B cell (primary cell): ENCODE results near the gene DMXL2. TPM values are rescaled to one million over a fixed set of nuclear protein-coding genes. Genes with fewer than 3 reads are reported as not detected.
A peak's percentile ranks its signal among the peaks of the same experiment; 100 is the strongest.

Source experiments
- ATAC-seq: fragments of 200-7000 bp; cut with Tn5 transposase; one replicate; pipeline ENCODE4 v1.10.0; 2021; ENCODE audit warnings: low read depth, mild to moderate bottlenecking, moderate number of reproducible peaks, moderate library complexity
- CTCF ChIA-PET: fragments of 350-600 bp; sonication (Branson Sonifier 250); formaldehyde crosslinking; loops from one replicate; lab custom pipeline; 2021; ENCODE audit warnings: antibody characterized with exemption, inconsistent platforms; lab: Charles Lee
- POLR2A ChIA-PET: fragments of 350-600 bp; sonication (Branson Sonifier 250); formaldehyde crosslinking; loops from one replicate; lab custom pipeline; 2021; ENCODE audit warnings: antibody characterized with exemption; lab: Charles Lee
- DNase-seq: peaks from one replicate; pipeline ENCODE4 v3.0.0; 2013
- H2AFZ ChIP-seq: 2 replicates; pipeline ENCODE4 v1.6.1; 2012; ENCODE audit warnings: mild to moderate bottlenecking, low read depth, low read length; ENCODE audit not compliant: insufficient read depth, poor library complexity, severe bottlenecking
- H3K27ac ChIP-seq, 2 donors: 1 replicate in 1 of 2; 2 replicates in 1 of 2; pipeline ENCODE4 v1.5.1; 2012 to 2013; ENCODE audit warnings: low read length in 2 of 2, mild to moderate bottlenecking in 2 of 2, moderate library complexity in 1 of 2
- H3K27me3 ChIP-seq, 4 experiments: fragments of 200-600 bp in 1 of 4; sonication (generic) in 1 of 4; replicated peaks in 1 of 4; 1 replicate in 2 of 4; 2 replicates in 2 of 4; pipeline versions ENCODE4 v1.6.1 to v1.7.0; 2013 to 2016; ENCODE audit warnings: low read length in 3 of 4, mild to moderate bottlenecking in 2 of 4, mixed read lengths in 1 of 4, moderate library complexity in 1 of 4; ENCODE audit not compliant: insufficient read depth in 4 of 4, control insufficient read depth in 3 of 4; ENCODE audit errors: control extremely low read depth in 1 of 4
- H3K36me3 ChIP-seq, 2 experiments: replicated peaks in 1 of 2; 1 replicate in 1 of 2; 2 replicates in 1 of 2; pipeline versions ENCODE4 v1.6.1 to v1.7.1; 2013; ENCODE audit warnings: low read length in 1 of 2; ENCODE audit not compliant: insufficient read depth in 2 of 2, control insufficient read depth in 1 of 2; ENCODE audit errors: control extremely low read depth in 1 of 2, extremely low read depth in 1 of 2
- H3K4me1 ChIP-seq, 2 donors: fragments of 200-600 bp in 1 of 2; sonication (generic) in 1 of 2; 1 replicate in 1 of 2; 2 replicates in 1 of 2; pipeline versions ENCODE4 v1.5.1 to v1.6.1; 2013 to 2017; ENCODE audit warnings: low read length in 2 of 2; ENCODE audit not compliant: control insufficient read depth in 2 of 2, insufficient read depth in 2 of 2
- H3K4me2 ChIP-seq: replicated peaks from 2 replicates; pipeline ENCODE3; 2012; ENCODE audit warnings: mild to moderate bottlenecking, low read depth, low read length; ENCODE audit not compliant: poor library complexity, severe bottlenecking
- H3K4me3 ChIP-seq, 5 experiments: fragments of 200-600 bp in 1 of 5; sonication (generic) in 1 of 5; 1 replicate in 3 of 5; 2 replicates in 2 of 5; pipeline versions ENCODE4 v1.5.1 to v1.7.0; 2011 to 2016; ENCODE audit warnings: low read length in 4 of 5, mild to moderate bottlenecking in 4 of 5, low read depth in 2 of 5, control low read depth in 1 of 5, moderate library complexity in 1 of 5; ENCODE audit not compliant: insufficient read depth in 1 of 5; ENCODE audit errors: control extremely low read depth in 1 of 5, extremely low read depth in 1 of 5
- H3K79me2 ChIP-seq: fragments of 200-600 bp; sonication (generic); one replicate; pipeline ENCODE4 v1.6.0; 2016; ENCODE audit warnings: low read length; ENCODE audit not compliant: control insufficient read depth, insufficient read depth
- H3K9ac ChIP-seq: fragments of 200-600 bp; sonication (generic); 2 replicates; pipeline ENCODE4 v1.6.1; 2017; ENCODE audit warnings: mild to moderate bottlenecking, low read length, moderate library complexity
- H3K9me3 ChIP-seq, 3 donors: one replicate each; pipeline versions ENCODE4 v1.6.1 to v1.7.1; 2013; ENCODE audit warnings: low read length in 2 of 3; ENCODE audit not compliant: control insufficient read depth in 2 of 3, insufficient read depth in 1 of 3; ENCODE audit errors: control extremely low read depth in 1 of 3
- H4K20me1 ChIP-seq: 2 replicates; pipeline ENCODE4 v1.6.0; 2012; ENCODE audit warnings: mild to moderate bottlenecking, low read length; ENCODE audit not compliant: insufficient read depth, control insufficient read depth, poor library complexity, severe bottlenecking
- H3K27ac Mint-ChIP-seq: one replicate; pipeline ENCODE4 v1.8.0; 2021; ENCODE audit warnings: mixed read lengths
- H3K27me3 Mint-ChIP-seq: one replicate; pipeline ENCODE4 v1.8.0; 2021; ENCODE audit warnings: mixed read lengths
- H3K4me1 Mint-ChIP-seq: one replicate; pipeline ENCODE4 v1.8.0; 2021; ENCODE audit warnings: mixed read lengths
- H3K4me3 Mint-ChIP-seq: one replicate; pipeline ENCODE4 v1.8.0; 2021; ENCODE audit warnings: mixed read lengths
- H3K9me3 Mint-ChIP-seq: one replicate; pipeline ENCODE4 v1.8.0; 2022; ENCODE audit warnings: mixed read lengths; ENCODE audit not compliant: insufficient read depth
- EZH2 ChIP-seq: IDR thresholded peaks from 2 replicates; pipeline ENCODE4 v1.6.1; 2012; ENCODE audit warnings: borderline replicate concordance, low read depth, mild to moderate bottlenecking, moderate library complexity, low read length; ENCODE audit not compliant: insufficient read depth, poor library complexity, severe bottlenecking
- WGBS: methylation state at CpG from one replicate; pipeline ENCODE4 v1.1.5; 2013; ENCODE audit warnings: missing lambda C conversion rate; ENCODE audit not compliant: insufficient coverage; 5-methylcytosine and 5-hydroxymethylcytosine counted together
- intact Hi-C: fragments of 100-400 bp; cut with micrococcal nuclease; formaldehyde crosslinking; loops from one replicate; pipeline ENCODE4 v1.10.0; 2022
- polyA minus RNA-seq: library from RNA; depleted of rRNA, polyadenylated mRNA; stranded (reverse); fragments of >200 nt; gene quantifications from 2 replicates; pipeline ENCODE4 v1.2.3, GENCODE V29; 2012
- polyA plus RNA-seq: library from polyadenylated mRNA; depleted of rRNA; stranded (reverse); fragments of >200 nt; gene quantifications from 2 replicates; pipeline ENCODE4 v1.2.3, GENCODE V29; 2012
- total RNA-seq, 2 donors: library from RNA; stranded (reverse); fragments of 120-200 nt in 1 of 2; gene quantifications; 1 replicate in 1 of 2; 2 replicates in 1 of 2; pipeline versions ENCODE4 v1.2.3 to v1.2.4, GENCODE V29; 2013 to 2022
- TF ChIP-seq, protein P1 (sequence below): fragments of 200-600 bp; IDR thresholded peaks from one replicate; pipeline ENCODE4 v1.8.0; 2022; ENCODE audit warnings: antibody characterized with exemption, mild to moderate bottlenecking

Gene DMXL2, protein sequence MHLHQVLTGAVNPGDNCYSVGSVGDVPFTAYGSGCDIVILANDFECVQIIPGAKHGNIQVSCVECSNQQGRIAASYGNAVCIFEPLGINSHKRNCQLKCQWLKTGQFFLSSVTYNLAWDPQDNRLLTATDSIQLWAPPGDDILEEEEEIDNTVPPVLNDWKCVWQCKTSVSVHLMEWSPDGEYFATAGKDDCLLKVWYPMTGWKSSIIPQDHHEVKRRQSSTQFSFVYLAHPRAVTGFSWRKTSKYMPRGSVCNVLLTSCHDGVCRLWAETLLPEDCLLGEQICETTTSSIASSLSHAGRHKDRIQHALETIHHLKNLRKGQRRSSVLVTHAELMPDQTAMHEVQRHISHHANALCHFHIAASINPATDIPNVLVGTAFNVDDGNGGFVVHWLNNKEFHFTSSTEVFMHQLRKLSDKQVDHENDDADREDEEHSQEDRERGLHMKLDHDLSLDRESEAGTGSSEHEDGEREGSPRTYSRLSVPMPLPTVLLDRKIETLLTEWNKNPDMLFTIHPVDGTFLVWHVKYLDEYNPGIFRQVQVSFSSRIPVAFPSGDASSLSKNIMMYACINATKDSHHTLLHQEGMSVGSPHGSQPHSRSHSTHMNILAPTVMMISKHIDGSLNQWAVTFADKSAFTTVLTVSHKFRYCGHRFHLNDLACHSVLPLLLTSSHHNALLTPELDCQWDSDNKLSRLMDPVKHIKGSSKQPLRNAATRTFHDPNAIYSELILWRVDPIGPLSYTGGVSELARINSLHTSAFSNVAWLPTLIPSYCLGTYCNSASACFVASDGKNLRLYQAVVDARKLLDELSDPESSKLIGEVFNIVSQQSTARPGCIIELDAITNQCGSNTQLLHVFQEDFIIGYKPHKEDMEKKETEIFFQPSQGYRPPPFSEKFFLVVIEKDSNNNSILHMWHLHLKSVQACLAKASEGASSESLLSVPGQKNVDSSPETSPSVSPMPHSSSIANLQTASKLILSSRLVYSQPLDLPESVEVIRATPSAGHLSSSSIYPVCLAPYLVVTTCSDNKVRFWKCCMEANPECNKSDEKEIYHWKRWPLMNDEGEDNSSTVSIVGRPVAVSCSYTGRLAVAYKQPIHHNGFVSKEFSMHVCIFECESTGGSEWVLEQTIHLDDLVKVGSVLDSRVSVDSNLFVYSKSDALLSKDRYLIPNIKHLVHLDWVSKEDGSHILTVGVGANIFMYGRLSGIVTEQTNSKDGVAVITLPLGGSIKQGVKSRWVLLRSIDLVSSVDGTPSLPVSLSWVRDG (N-terminal part only)
- total RNA-seq (5.6 and 6.2 TPM in 2 replicates), polyA plus RNA-seq (1.4 and 1.9 TPM in 2 replicates), polyA minus RNA-seq (1.8 and 2.4 TPM in 2 replicates)
- 5.0 TPM for total RNA-seq (2013)

DNA sequence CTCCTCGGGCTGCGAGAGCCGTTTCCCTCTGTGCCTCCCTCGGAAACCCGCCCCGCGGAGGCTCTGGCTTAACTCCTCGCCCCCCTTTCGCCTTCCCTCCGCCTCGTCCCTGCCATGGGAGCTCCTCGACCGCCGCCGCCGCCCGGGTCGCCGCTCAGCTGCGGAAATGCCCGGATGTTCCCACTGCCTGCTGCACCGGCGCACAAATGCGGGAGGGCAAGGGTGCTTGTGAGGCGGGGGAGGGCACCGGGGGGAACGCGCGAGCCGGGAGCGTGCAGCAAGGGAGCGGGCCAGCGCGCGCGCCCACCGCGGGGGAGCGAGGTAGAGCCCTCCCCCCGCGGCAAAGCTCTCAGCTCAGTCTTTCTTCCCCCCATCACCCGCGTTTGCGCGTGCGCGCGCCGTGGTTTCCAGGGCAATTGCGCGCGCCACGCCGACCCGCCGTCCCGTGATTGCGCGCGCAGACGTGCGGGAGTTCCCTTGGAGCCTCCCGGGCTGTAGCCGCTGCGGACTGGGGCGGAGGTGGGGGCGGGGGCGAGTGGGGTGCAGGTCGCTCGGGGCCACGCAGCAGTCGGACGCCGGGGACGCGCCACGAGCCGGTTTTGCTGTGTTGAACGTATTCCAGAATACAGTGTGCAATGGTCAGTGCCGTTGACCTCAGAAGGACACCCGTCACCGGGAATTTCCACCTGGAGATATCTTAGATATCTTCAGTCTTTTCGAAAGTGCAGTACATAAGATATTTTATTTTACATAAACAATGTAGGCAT, at the start of gene DMXL2:
Gene DMXL2, minus strand, starts transcription at position 168 of the 767 bp plus-strand sequence. CDS start 226 bp downstream, outside the sequence.
- no peaks in the 10 kb centered on the region for H3K9me3 Mint-ChIP-seq
- Histone ChIP-seq H3K36me3 (no peaks in the 10 kb centered on the region), H3K79me2 (no peaks in the 10 kb centered on the region), H3K9ac (peak within 1 kb of the TSS; percentile 67), H3K4me1 (peaks cover 17 to 28% of the 10 kb centered on the region in 2 donors), H2AFZ (peak within 1 kb of the TSS; percentile 81), H3K9me3 (no peaks in the 10 kb centered on the region), H3K4me3 (peak within 1 kb of the TSS; percentile 54 to 70 (median 67)), H3K27ac (no peak within 1 kb of the TSS), H3K27me3 (peaks cover 0 to 9% (median 0%) of the 10 kb centered on the region in 4 experiments), H3K4me2 (peak within 1 kb of the TSS; percentile 82), H4K20me1 (no peaks in the 10 kb centered on the region)
- no peak for TF ChIP-seq EZH2
- TF ChIP-seq, protein P1, sequence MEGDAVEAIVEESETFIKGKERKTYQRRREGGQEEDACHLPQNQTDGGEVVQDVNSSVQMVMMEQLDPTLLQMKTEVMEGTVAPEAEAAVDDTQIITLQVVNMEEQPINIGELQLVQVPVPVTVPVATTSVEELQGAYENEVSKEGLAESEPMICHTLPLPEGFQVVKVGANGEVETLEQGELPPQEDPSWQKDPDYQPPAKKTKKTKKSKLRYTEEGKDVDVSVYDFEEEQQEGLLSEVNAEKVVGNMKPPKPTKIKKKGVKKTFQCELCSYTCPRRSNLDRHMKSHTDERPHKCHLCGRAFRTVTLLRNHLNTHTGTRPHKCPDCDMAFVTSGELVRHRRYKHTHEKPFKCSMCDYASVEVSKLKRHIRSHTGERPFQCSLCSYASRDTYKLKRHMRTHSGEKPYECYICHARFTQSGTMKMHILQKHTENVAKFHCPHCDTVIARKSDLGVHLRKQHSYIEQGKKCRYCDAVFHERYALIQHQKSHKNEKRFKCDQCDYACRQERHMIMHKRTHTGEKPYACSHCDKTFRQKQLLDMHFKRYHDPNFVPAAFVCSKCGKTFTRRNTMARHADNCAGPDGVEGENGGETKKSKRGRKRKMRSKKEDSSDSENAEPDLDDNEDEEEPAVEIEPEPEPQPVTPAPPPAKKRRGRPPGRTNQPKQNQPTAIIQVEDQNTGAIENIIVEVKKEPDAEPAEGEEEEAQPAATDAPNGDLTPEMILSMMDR: no peak
- intact Hi-C loops: no loop called here
- peak within 1 kb of the TSS; percentile 88 for H3K4me3 Mint-ChIP-seq
- peaks cover 8% of the 10 kb centered on the region for H3K27me3 Mint-ChIP-seq
- peak within 1 kb of the TSS; percentile 50 for H3K27ac Mint-ChIP-seq
- peak; percentile 72 for DNase-seq
- peaks cover 28% of the 10 kb centered on the region for H3K4me1 Mint-ChIP-seq
- peak; percentile 65 for ATAC-seq
- WGBS: under 1% methylated on average over 78 of the region's 83 CpGs
- POLR2A ChIA-PET: no interaction called here
- CTCF ChIA-PET: interaction anchor here (0.9 to 3.7 kb wide), 3 partner anchors 28 to 153 kb away, joined by 3 to 20 read pairs (median 8); no protein-coding TSS in a partner anchor
